Measurements from ENCODE around the gene NUP214. TPM values are rescaled to one million over a fixed set of nuclear protein-coding genes. Genes with fewer than 3 reads are reported as not detected.

Gene NUP214
- total and polyA plus RNA-seq, 9 donors: 25.0 to 60.7 (median 46.6) TPM

DNA sequence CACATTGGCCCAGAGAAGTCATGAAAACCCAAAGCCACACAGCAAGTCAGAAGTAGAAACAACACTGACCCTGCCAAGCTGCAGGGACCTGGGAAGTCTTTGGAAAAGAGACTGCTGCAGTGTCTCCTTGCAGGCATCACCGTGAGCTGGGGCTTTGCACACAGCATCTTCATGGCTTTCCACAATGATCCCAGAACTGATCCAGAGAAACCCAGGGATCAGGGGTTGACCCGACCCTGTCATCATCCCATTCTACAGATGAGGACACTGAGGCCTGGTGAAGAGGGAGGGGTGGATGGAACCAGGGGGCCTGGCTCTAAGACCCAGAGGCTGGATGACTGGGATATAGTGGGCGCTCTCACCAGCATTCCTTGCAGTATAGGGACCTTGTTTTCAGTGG, 155.3 kb downstream of the NUP214 start:
- Histone ChIP-seq H3K36me3 (no peaks in the 10 kb centered on the region), H3K4me3 (no peak overlapping the region), H3K9me3 (no peaks in the 10 kb centered on the region), H3K27me3 (no peaks in the 10 kb centered on the region), H3K4me1 (ENCODE audit: insufficient read depth) (no peaks in the 10 kb centered on the region), H3K27ac (no peak overlapping the region)
- intact Hi-C loops (cut with DNase I): no loop called here
- DNase-seq: no peak
- TF ChIP-seq, protein P1, sequence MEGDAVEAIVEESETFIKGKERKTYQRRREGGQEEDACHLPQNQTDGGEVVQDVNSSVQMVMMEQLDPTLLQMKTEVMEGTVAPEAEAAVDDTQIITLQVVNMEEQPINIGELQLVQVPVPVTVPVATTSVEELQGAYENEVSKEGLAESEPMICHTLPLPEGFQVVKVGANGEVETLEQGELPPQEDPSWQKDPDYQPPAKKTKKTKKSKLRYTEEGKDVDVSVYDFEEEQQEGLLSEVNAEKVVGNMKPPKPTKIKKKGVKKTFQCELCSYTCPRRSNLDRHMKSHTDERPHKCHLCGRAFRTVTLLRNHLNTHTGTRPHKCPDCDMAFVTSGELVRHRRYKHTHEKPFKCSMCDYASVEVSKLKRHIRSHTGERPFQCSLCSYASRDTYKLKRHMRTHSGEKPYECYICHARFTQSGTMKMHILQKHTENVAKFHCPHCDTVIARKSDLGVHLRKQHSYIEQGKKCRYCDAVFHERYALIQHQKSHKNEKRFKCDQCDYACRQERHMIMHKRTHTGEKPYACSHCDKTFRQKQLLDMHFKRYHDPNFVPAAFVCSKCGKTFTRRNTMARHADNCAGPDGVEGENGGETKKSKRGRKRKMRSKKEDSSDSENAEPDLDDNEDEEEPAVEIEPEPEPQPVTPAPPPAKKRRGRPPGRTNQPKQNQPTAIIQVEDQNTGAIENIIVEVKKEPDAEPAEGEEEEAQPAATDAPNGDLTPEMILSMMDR (IDR thresholded peaks at IDR 0.05): no peak
- TF ChIP-seq EP300 (IDR thresholded peaks at IDR 0.05) (no peak), POLR2A (IDR thresholded peaks at IDR 0.05) (no peak)
- 75 to 83% (median 77%) methylated on average over 3 of the region's 3 CpGs for WGBS, 3 donors

DNA sequence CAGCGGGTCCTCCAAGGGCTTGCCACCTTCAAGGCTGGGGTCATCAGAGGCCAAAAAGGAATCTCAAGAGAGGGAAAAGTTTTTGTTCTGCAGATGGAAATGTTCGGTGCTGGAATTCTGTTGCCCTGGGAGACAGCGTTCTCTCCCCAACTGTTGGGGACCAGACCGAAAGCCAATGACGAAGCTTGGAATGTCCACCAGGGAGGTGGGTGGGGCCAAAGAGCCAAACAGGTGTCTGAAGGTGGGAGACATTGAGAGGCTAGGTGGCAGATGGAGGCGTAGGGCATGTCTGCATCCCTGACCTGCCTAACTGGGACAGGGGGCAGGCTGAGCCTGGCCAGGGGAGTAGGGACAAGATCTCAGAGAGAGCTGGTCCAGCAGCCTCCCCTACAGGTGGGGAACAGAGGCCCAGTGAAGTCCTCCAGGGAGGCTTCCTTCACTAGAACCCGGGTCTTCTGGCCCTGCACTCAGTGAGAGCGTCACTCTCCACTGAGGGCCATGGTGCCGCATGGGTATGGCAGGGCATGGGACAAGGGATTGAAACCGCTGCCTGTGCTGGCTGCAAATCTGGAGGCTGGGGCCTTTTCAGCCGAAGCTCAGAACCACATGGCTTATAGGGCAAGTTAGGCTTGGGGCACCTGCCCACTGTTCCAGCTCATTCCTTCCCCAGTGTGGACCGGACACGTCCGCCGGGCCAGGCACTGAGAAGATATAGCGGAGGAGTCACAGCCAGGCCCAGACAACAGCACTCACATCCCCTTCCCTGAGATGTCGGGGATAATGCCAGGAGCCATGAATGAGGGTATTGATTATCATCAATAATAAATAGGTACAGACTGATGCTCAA, 156.0 kb downstream of the NUP214 start:
- Histone ChIP-seq H3K4me3 (no peak overlapping the region), H3K27me3 (no peaks in the 10 kb centered on the region), H3K9me3 (no peaks in the 10 kb centered on the region), H3K27ac (no peak overlapping the region), H3K4me1 (ENCODE audit: insufficient read depth) (no peaks in the 10 kb centered on the region), H3K36me3 (no peaks in the 10 kb centered on the region)
- TF ChIP-seq EP300 (IDR thresholded peaks at IDR 0.05): no peak
- TF ChIP-seq POLR2A (IDR thresholded peaks at IDR 0.05): no peak
- TF ChIP-seq, protein P1 (IDR thresholded peaks at IDR 0.05): no peak
- intact Hi-C loops (cut with DNase I): no loop called here
- no peak for DNase-seq
- WGBS, 3 donors: 72 to 74% (median 73%) methylated on average over 17 of the region's 17 CpGs

DNA sequence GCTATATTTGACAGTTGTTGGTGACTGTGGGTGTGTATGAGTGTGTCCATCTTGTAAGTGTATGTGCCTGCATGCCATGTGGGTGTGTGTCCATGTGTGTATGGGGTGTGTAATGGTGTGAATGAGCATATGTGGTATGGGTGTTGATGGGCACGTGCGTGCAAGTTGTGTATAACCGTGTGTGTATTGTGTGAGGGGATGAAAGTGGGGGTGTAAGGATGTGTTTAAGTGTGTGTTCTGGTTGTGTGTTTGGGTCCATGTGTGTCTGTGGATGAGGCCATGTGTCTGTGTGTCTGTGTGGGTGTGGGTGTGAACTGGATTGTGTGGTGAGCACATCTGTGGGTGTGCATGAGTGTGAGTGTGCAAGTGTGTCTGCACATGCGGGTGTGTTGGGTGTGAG, 156.8 kb downstream of the NUP214 start:
- no peak for DNase-seq
- no peak overlapping the region for H3K4me3 ChIP-seq
- 65 to 77% (median 69%) methylated on average over 4 of the region's 4 CpGs for WGBS, 3 donors

DNA sequence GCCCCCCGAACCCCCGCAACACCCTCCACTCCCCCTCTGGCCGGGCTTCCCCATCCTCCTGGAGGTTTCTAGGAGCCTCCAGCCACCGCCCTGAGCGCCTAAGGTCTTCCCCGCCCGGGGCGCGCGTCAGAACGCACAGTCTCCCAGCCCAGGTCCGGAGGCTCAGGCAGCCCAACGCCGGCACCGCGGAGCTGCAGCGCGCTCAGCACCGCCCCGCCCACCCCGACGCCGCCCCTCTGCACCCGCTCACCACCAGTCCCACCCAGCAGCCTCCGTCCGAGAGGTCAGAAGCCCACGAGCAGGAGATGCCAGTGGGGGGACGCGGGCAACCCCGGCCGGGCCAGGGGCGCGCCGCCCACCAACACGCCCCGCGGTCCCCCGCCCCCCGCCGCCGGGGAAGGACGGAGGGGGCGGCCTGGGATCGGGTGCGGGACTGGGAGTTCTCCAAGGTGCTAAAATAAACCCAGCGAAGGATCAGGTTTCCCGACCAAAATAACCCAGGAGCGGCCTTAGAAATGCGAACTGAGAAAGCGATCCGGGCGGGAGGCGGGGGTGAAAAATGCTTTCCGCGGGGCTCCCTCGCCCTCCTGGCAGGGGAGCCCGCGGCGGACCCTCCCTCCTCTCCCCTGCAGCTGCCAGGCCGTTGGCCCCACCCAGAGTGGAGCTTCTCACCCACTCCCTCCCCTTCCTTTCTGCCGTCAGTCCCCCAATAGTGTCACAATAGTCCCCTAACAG, 157.5 kb downstream of the NUP214 start:
- Histone ChIP-seq H3K27ac (no peak overlapping the region), H3K9me3 (no peaks in the 10 kb centered on the region), H3K4me1 (ENCODE audit: insufficient read depth) (no peaks in the 10 kb centered on the region), H3K27me3 (no peaks in the 10 kb centered on the region), H3K4me3 (no peak overlapping the region), H3K36me3 (no peaks in the 10 kb centered on the region)
- TF ChIP-seq EP300 (IDR thresholded peaks at IDR 0.05): no peak
- TF ChIP-seq, protein P1 (IDR thresholded peaks at IDR 0.05): no peak
- TF ChIP-seq POLR2A (IDR thresholded peaks at IDR 0.05): no peak
- intact Hi-C loops (cut with DNase I): no loop called here
- no peak for DNase-seq
- 1 to 3% (median 2%) methylated on average over 29 to 61 of the region's 61 CpGs for WGBS, 3 donors

More for the DNA sequence above, 156.8 kb downstream of the NUP214 start:
- no peaks in the 10 kb centered on the region for H3K4me1 ChIP-seq (ENCODE audit: insufficient read depth)
- no peaks in the 10 kb centered on the region for H3K36me3 ChIP-seq
- intact Hi-C loops (cut with DNase I): no loop called here
- TF ChIP-seq, protein P1 (IDR thresholded peaks at IDR 0.05): no peak
- TF ChIP-seq POLR2A (IDR thresholded peaks at IDR 0.05) (no peak), EP300 (IDR thresholded peaks at IDR 0.05) (no peak)
- no peaks in the 10 kb centered on the region for H3K27me3 ChIP-seq
- no peaks in the 10 kb centered on the region for H3K9me3 ChIP-seq
- H3K27ac ChIP-seq: no peak overlapping the region

Small RNAs within 50 kb of the gene (small RNA-seq; reads per million reads assigned to genes)
- not detected for gene RNU6-881P

Other genes starting within 250 kb of the NUP214 start
- not detected for gene QRFP, start 228.8 kb upstream of the NUP214 start, total RNA-seq
- gene QRFP, start 228.8 kb upstream of the NUP214 start, polyA plus RNA-seq: not detected
- under 1 TPM in 5 of 7 donors, not detected in 2; 0.08 to 0.45 (median 0.13) TPM for gene FIBCD1, start 186.3 kb upstream of the NUP214 start, total RNA-seq
- gene FIBCD1, start 186.3 kb upstream of the NUP214 start, polyA plus RNA-seq: under 1 TPM in 1 of 2 donors, not detected in 1; 0.06 TPM
- 1 to 10 TPM in 6 of 7 donors, under 1 TPM in 1; 0.48 to 5.7 (median 1.8) TPM for gene LAMC3, start 116.4 kb upstream of the NUP214 start, total RNA-seq
- gene LAMC3, start 116.4 kb upstream of the NUP214 start, polyA plus RNA-seq: 1 to 10 TPM in 1 of 2 donors, under 1 TPM in 1; 0.63 to 3.3 TPM
- 10 to 100 TPM in 2 of 7 donors, 1 to 10 TPM in 5; 2.4 to 16.1 (median 6.1) TPM for gene AIF1L, start 29.1 kb upstream of the NUP214 start, total RNA-seq
- 10 to 100 TPM; 10.4 to 35.6 TPM for gene AIF1L, start 29.1 kb upstream of the NUP214 start, polyA plus RNA-seq
- gene FAM78A, start 150.9 kb downstream of the NUP214 start, total RNA-seq: 1 to 10 TPM in 5 of 7 donors, under 1 TPM in 2; 0.60 to 2.9 (median 1.6) TPM
- 1 to 10 TPM; 3.5 to 9.4 TPM for gene FAM78A, start 150.9 kb downstream of the NUP214 start, polyA plus RNA-seq
- gene PLPP7, start 164.1 kb downstream of the NUP214 start, total RNA-seq: 10 to 100 TPM in 4 of 7 donors, 1 to 10 TPM in 3; 7.6 to 12.0 (median 11.0) TPM
- 10 to 100 TPM in 1 of 2 donors, 1 to 10 TPM in 1; 3.6 to 11.8 TPM for gene PLPP7, start 164.1 kb downstream of the NUP214 start, polyA plus RNA-seq